ENCODE measurements around the gene FBXO24. TPM values are rescaled to one million over a fixed set of nuclear protein-coding genes. Genes with fewer than 3 reads are reported as not detected.

FBXO24 gene
- polyA plus RNA-seq, 1 donor = 1.0 TPM

DNA sequence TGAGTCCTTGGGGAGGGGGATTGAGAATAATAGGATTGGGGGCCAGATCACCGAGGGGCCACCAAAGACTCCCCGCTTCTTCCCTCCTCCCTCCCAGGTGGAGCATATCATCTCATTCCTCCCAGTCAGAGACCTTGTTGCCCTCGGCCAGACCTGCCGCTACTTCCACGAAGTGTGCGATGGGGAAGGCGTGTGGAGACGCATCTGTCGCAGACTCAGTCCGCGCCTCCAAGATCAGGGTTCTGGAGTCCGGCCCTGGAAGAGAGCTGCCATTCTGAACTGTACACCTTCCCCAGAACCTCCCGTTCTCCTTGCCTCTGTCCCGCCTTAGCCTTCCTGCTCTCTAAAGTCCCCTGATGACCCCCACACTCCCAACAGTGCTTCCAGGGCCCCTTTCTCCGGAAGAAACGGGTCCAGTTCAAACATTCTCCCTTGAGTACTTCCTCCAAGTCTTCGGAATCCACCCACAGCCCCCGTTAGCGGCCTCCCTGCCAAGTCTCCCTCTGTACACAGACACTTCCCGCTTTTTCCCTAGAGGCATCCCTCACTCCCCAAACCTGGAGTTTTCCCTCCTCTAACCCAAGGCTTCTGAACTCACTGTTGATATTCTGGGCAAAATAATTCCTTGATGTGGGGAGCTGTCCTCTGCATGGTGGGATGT lies 4.1 kb downstream of the FBXO24 start:
- no peak for DNase-seq (ENCODE audit: low read depth)

GRCh38 chr7:100591596-100591995 lies 5.5 kb downstream of the FBXO24 start:
- no peak for DNase-seq (ENCODE audit: low read depth)

GRCh38 chr7:100595188-100595587 lies 9.1 kb downstream of the FBXO24 start:
- no peak for DNase-seq (ENCODE audit: low read depth)

DNA sequence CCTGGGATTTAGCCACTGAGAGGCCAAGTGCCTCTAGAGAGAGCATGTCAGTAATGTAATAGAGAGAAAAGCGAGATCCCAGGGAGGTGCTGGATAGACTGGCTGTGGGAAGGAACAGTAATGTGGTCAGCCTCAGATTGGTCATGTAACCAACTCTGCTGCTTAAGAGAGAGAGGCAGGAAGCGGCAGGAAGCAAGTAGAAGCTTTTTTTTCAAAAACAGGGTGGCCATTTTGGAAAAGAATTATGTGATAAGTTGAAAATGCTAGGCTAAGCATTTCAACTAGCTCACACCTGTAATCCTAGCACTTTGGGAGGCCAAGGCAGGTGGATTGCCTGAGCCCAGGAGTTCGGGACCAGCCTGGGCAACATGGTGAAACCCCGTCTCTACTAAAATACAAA lies 12.3 kb downstream of the FBXO24 start:
- DNase-seq (ENCODE audit: low read depth) = no peak

DNA sequence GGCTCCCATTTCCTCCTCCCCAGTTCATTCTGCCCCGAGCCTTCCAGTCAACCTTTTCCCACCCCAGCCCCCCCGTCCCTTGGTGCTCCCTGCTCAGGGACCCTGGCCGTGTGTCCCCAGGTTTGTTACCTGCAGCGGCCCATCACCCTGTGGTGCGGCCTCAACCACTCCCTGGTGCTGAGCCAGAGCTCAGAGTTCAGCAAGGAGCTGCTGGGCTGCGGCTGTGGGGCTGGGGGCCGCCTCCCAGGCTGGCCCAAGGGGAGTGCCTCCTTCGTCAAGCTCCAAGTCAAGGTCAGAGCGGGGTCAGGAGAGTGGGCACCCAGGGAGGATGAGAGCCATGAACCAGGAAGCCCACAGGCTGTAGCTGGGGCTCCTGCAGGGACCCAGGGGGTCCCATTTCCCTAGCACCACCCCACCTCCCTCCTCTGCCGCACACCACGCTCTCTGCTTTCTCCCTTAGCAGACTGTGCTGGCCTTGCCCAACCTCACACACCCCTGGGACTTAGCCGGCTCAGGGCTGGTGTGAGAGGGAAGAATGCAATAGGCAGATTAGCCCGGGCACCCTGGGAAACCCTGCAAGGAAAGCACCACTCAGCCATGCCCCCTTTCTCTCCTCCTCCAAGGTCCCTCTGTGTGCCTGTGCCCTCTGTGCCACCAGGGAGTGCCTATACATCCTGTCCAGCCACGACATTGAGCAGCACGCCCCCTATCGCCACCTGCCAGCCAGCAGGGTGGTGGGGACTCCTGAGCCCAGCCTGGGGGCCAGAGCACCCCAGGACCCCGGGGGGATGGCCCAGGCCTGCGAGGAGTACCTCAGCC lies 14.0 kb downstream of the FBXO24 start:
- DNase-seq (ENCODE audit: low read depth) = no peak

DNA sequence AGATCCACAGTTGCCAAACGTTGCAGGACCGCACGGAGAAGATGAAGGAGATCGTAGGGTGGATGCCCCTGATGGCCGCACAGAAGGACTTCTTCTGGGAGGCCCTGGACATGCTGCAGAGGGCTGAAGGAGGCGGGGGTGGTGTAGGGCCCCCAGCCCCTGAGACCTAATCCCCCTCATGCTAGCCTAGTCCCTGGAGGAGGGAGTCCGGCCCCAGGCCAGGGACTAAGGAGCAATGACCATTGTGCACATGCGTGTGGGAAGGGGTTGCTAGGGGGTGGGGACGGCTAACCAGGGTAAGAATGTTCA lies 14.6 kb downstream of the FBXO24 start:
- DNase-seq (ENCODE audit: low read depth) = no peak

DNA sequence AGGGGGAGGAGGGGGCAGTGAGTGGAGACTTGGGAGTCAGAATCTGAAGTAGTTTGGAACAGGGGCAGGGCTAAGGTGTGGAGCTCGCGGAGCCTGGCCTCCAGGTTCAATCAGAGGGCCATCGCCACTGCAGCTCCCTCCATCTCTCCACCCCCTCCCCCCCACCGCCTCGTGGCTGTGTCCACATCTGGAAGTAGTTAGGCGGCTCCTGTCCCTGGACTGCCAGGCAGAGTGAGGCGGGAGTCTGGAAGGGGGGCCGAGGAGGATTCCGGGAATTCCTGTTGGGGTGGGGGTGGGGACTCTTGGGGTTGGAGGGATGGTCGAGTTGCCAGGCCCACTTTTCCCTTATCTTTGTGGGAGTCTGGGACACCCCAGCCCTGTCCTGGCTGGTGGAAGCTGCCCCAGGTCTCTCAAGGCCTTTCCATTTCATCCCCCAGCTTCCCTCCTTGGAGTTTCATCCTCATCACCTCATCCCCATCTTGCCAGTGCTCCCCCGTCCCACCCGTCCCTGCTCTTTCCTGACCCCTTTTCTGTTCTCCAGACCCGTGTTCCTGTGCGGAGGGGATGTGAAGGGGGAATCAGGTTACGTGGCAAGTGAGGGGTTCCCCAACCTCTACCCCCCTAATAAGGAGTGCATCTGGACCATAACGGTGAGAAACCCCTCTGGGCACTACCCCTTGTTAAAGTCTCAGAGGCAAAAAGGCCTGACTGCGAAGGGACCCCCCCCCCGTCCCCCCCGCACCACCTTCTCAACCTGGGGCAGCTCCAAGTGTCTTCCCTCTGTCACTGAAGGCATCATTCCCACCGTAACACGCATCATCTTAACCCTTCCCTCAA lies 17.0 kb downstream of the FBXO24 start:
- no peak for DNase-seq (ENCODE audit: low read depth)

DNA sequence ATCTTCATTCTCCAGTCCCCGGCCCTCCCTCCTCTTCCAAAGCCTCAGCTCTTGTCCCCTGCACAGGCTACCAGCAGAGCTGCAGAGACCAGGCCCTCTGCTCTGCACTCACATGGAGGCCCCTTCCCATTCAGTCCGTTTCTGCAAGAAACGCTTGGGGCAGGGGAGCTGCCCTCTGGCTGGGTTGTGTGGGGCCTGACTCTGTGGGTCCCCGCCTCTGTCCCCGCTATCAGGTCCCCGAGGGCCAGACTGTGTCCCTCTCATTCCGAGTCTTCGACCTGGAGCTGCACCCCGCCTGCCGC lies 17.5 kb downstream of the FBXO24 start:
- no peak for DNase-seq (ENCODE audit: low read depth)

GRCh38 chr7:100604028-100604975 lies 18.2 kb downstream of the FBXO24 start:
- DNase-seq (ENCODE audit: low read depth) = no peak

DNA sequence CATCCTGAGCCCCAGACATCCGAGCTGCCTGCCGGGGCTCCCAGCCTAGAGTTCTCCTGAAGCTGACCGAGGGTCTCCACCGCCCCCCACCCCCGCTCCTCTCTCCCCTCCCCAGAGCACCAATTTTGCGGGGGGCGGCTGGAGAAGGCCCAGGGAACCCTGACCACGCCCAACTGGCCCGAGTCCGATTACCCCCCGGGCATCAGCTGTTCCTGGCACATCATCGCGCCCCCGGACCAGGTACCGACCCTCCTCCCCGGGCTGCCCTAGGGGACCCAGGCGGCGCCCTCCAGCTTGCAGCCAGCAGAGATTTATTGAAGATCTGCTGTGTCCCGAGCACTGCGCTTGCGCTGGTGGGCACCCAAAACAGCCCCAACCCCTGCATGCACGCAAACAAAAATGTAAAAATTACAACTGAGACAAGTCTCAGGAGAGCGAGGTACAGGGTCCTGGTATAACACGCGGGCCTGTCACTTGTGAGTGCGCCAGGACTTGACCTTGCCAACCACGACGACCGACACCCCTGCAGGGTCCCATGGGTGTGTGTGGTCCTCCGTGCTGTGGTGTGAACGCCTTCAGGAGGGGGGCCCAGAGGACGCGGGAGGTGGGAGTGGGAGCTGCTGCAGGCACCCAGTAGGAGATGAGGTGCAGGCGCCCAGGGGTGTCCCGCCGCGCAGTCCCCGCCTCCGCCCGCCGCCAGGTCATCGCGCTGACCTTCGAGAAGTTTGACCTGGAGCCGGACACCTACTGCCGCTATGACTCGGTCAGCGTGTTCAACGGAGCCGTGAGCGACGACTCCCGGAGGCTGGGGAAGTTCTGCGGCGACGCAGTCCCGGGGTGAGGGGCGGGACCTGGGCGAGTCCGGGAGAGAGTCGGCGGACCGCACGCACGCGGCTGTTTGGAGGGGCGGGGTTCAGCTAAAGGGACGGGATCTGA lies 19.1 kb downstream of the FBXO24 start:
- DNase-seq (ENCODE audit: low read depth) = no peak

GRCh38 chr7:100606313-100606712 lies 20.2 kb downstream of the FBXO24 start:
- DNase-seq (ENCODE audit: low read depth) = no peak

GRCh38 chr7:100607111-100607510 lies 21.0 kb downstream of the FBXO24 start:
- no peak for DNase-seq (ENCODE audit: low read depth)

- DNase-seq (ENCODE audit: low read depth) = no peak
Measured at GRCh38 chr7:100609958-100610357, 23.8 kb downstream of the FBXO24 start.

DNA sequence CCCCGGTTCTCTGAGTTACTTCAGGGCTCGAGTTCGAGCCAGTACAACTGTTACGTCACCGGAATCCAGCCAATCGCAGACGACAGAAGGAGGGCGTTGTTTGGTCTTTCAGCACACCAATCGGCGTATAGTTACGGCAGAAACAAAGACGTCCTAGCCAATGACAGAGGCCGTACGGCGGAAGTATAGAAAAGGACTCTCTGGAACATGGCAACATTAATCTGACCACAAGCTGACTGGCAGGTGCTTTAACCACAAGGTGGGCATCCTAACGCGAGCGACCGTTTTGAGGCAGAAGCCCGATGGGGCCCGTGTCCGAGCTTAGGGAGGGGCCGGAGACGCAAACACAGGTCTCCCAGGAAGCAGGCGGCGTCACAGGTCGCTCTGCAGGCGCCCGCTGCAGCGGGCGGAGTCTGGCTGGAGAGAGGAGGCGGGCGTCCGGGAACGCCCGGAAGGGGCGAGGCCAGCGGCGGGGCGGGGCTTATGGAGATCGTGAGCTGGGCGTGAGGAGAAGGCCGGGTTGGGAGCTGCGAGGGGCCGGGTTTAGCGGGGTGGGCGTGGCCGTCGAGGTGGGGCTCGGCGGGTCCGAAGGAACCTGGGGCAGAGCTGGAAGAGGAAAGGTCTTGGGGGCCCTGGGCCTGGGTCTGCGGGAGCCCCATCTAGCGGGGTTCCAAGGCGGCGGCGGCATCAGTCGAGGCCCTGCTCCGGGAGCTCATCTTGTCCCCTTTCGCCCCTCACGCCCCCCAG lies 26.0 kb downstream of the FBXO24 start, which contains the start of gene MOSPD3:
MOSPD3 (plus strand) TSS at position 558 of the 747 bp plus-strand sequence. CDS start 252 bp downstream, outside the sequence.
- DNase-seq (ENCODE audit: low read depth) = peak; percentile 100

DNA sequence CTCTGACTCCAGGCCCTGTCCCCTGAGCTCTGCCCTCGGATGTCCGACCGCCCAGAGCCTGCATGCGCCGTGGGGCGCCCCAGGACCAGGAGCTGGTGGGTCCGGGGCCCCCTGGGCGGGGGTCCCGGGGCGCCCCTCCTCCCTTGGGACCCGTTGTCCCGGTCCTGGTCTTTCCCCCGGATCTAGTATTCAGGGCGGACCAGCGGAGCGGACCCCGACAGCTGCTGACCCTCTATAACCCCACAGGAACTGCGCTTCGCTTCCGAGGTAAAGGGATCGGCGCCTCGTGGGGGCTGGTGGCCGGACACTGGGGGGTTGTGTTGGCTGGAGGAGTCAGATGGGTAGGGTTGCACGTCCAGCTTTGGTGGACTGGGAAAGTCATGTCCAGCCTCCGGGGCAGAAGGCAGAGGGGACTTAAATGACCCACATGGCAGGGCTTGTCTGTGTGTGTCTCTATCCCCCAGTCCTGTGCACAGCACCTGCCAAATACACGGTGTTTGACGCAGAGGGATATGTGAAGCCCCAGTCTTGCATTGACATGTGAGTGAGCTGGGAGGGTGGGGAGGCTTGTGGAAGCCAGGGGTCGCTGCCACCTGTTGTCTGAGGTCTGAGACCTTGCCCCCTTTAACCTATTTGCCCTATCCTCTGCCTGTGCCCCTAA lies 26.7 kb downstream of the FBXO24 start:
- DNase-seq (ENCODE audit: low read depth) = no peak

- DNase-seq (ENCODE audit: low read depth) = no peak
Measured at GRCh38 chr7:100613412-100614175, 27.5 kb downstream of the FBXO24 start.

DNA sequence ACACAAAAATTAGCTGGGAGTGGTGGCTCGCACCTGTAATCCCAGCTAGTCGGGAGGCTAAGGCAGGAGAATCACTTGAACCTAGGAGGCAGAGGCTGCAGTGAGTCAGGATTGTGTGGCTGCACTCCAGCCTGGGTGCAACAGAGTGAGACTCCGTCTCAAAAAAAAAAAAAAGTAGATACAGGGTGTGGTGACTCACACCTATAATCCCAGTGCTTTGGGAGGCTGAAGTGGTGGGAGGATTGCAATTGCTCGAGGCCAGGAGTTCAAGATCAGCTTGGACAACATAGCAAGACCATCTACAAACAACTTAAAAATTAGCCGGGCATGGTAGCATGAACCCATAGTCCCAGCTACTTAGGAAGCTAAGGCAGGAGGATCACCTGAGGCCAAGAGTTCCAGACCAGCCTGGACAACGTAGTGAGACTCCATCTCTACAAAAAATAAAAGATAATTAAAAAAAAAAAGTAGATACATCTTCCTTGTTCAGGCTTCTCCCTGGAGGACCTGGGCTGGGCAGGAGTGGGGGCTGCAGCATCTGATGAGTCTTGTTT lies 28.3 kb downstream of the FBXO24 start:
- DNase-seq (ENCODE audit: low read depth) = no peak

DNA sequence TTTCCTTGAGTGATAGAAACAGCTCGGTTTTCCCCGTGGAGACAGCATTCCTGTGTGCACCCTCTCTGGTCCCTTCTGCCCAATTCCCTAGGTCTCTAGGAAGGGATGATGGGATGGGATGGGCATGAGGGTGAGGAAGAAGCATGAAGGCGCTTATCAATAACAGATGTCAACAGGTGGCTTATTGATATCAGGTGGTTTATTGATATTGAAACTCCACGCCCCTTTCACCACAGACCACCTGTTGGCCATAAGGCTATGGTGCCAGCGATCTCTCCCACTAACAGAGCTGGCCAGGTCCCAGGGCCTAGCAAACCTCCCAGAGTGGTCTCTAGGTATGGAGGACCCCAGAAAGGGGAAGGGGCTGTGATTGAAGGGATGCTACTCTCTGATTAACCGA lies 34.1 kb downstream of the FBXO24 start:
- no peak for DNase-seq (ENCODE audit: low read depth)
